ENCODE results near the gene DBN1.

GRCh38 chr5:177468685-177469628 is 4.5 kb downstream of the DBN1 start:
- TF ChIP-seq, protein P1, sequence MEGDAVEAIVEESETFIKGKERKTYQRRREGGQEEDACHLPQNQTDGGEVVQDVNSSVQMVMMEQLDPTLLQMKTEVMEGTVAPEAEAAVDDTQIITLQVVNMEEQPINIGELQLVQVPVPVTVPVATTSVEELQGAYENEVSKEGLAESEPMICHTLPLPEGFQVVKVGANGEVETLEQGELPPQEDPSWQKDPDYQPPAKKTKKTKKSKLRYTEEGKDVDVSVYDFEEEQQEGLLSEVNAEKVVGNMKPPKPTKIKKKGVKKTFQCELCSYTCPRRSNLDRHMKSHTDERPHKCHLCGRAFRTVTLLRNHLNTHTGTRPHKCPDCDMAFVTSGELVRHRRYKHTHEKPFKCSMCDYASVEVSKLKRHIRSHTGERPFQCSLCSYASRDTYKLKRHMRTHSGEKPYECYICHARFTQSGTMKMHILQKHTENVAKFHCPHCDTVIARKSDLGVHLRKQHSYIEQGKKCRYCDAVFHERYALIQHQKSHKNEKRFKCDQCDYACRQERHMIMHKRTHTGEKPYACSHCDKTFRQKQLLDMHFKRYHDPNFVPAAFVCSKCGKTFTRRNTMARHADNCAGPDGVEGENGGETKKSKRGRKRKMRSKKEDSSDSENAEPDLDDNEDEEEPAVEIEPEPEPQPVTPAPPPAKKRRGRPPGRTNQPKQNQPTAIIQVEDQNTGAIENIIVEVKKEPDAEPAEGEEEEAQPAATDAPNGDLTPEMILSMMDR (IDR thresholded peaks at IDR 0.05) = no peak
- TF ChIP-seq POLR2AphosphoS5 (IDR thresholded peaks at IDR 0.05; ENCODE audit: low read depth, low read length) (no peak), REST (IDR thresholded peaks at IDR 0.05; ENCODE audit: insufficient read depth in 1 of 2, low read depth in 2 of 2, low read length in 1 of 2) (no peak), SIN3A (IDR thresholded peaks at IDR 0.05; ENCODE audit: borderline replicate concordance, insufficient read depth, low read depth, low read length) (no peak), TCF7L2 (IDR thresholded peaks at IDR 0.05; ENCODE audit: low read depth, low read length) (no peak)
